Endothelial cell of umbilical vein (primary cell): ENCODE data around the gene IFI27L2. TPM values are rescaled to one million over a fixed set of nuclear protein-coding genes. Genes with fewer than 3 reads are reported as not detected.

Experiments
- BruUV-seq: library from RNA; stranded (reverse); fragments of 400-500 nt; replicated peaks from 2 replicates; lab custom pipeline; 2021; lab: Mats Ljungman, UMichigan
- CTCF ChIA-PET: fragments of 300-600, 350-600 bp; sonication (Branson Sonifier 250); formaldehyde crosslinking; loops from one replicate; lab custom pipeline; 2021; ENCODE audit warnings: antibody characterized with exemption, inconsistent platforms; lab: Charles Lee
- POLR2A ChIA-PET: fragments of 300-600, 350-600 bp; sonication (Branson Sonifier 250); formaldehyde crosslinking; loops from one replicate; lab custom pipeline; 2021; ENCODE audit warnings: antibody characterized with exemption, inconsistent platforms; lab: Charles Lee
- DNase-seq: peaks from one replicate; pipeline ENCODE4 v3.0.0-alpha.2; 2011; ENCODE audit warnings: low read depth, low spot score
- FAIRE-seq: peaks from 2 replicates; lab custom pipeline; 2011; peaks lifted over from hg19 to GRCh38; lab: Jason Lieb, UNC
- H2AFZ ChIP-seq: 2 replicates; pipeline ENCODE4 v1.6.0; 2012; ENCODE audit warnings: low read depth, low read length, control low read depth, inconsistent platforms
- H3K27ac ChIP-seq: 2 replicates; pipeline ENCODE4 v1.5.1; 2011; ENCODE audit warnings: low read depth, mild to moderate bottlenecking, control low read depth, low read length, moderate library complexity; ENCODE audit not compliant: insufficient read depth
- H3K27me3 ChIP-seq, 2 experiments: 2 replicates each; pipeline versions ENCODE4 v1.6.0 to v1.6.1; 2011; ENCODE audit warnings: low read length in 2 of 2, mixed read lengths in 1 of 2; ENCODE audit not compliant: control insufficient read depth in 2 of 2, insufficient read depth in 2 of 2
- H3K36me3 ChIP-seq, 2 experiments: 2 replicates in 1 of 2; 3 replicates in 1 of 2; pipeline ENCODE4 v1.5.1; 2011; ENCODE audit warnings: low read length in 2 of 2, mild to moderate bottlenecking in 1 of 2, moderate library complexity in 1 of 2; ENCODE audit not compliant: control insufficient read depth in 2 of 2, insufficient read depth in 2 of 2; ENCODE audit errors: extremely low read depth in 1 of 2
- H3K4me1 ChIP-seq: 3 replicates; pipeline ENCODE4 v1.5.1; 2011; ENCODE audit warnings: mild to moderate bottlenecking, low read length; ENCODE audit not compliant: control insufficient read depth, insufficient read depth; ENCODE audit errors: extremely low read depth
- H3K4me2 ChIP-seq: 2 replicates; pipeline ENCODE4 v1.6.1; 2011; ENCODE audit warnings: low read length, control low read depth, mixed read lengths; ENCODE audit not compliant: insufficient read depth
- H3K4me3 ChIP-seq, 3 experiments: fragments of 200-600 bp in 1 of 3; sonication (generic), shearing (Covaris generic) in 1 of 3; replicated peaks in 1 of 3; 2 replicates each; pipeline ENCODE4 v1.5.1; 2011 to 2016; ENCODE audit warnings: control low read depth in 3 of 3, low read length in 3 of 3, mild to moderate bottlenecking in 2 of 3, inconsistent platforms in 1 of 3, low read depth in 1 of 3, moderate library complexity in 1 of 3; ENCODE audit not compliant: insufficient read depth in 1 of 3
- H3K79me2 ChIP-seq: 2 replicates; pipeline ENCODE4 v1.6.0; 2012; ENCODE audit warnings: low read length, inconsistent platforms; ENCODE audit not compliant: control insufficient read depth, insufficient read depth
- H3K9ac ChIP-seq: replicated peaks from 2 replicates; pipeline ENCODE3; 2011; ENCODE audit warnings: low read length, control low read depth; ENCODE audit not compliant: insufficient read depth; ENCODE audit errors: extremely low read depth
- H3K9me1 ChIP-seq: replicated peaks from 3 replicates; pipeline ENCODE4 v1.6.0; 2011; ENCODE audit warnings: mild to moderate bottlenecking, low read length; ENCODE audit not compliant: control insufficient read depth, insufficient read depth; ENCODE audit errors: extremely low read depth
- H3K9me3 ChIP-seq: replicated peaks from 2 replicates; pipeline ENCODE4 v1.5.1; 2012; ENCODE audit warnings: low read length, inconsistent platforms; ENCODE audit not compliant: control insufficient read depth, insufficient read depth
- H4K20me1 ChIP-seq: replicated peaks from 2 replicates; pipeline ENCODE3; 2011; ENCODE audit warnings: mild to moderate bottlenecking, low read length; ENCODE audit not compliant: control insufficient read depth, insufficient read depth; ENCODE audit errors: extremely low read depth
- CTCF ChIP-seq, 2 donors: IDR thresholded peaks; 1 replicate in 1 of 2; 2 replicates in 1 of 2; pipeline ENCODE4 v1.5.1; 2011; ENCODE audit warnings: low read length in 2 of 2, mild to moderate bottlenecking in 2 of 2, moderate library complexity in 2 of 2, control low read depth in 1 of 2, inconsistent platforms in 1 of 2, low read depth in 1 of 2; ENCODE audit not compliant: insufficient read depth in 1 of 2; ENCODE audit errors: extremely low read depth in 1 of 2
- POLR2AphosphoS5 ChIP-seq: IDR thresholded peaks from 2 replicates; pipeline ENCODE4 v1.6.1; 2012; ENCODE audit warnings: low read depth, mild to moderate bottlenecking, control low read depth, low read length, moderate library complexity; ENCODE audit not compliant: insufficient read depth
- dilution Hi-C: fragments of 300-500 bp; cut with MboI; formaldehyde crosslinking; loops from one replicate; pipeline ENCODE4 v1.15.0; 2019; ENCODE audit warnings: low sequenced_read_pairs; ENCODE audit not compliant: extremely low pct_ligation_motif_present
- intact Hi-C: fragments of 100-400 bp; cut with micrococcal nuclease; formaldehyde crosslinking; loops from one replicate; pipeline ENCODE4 v1.10.0; 2022
- polyA plus RNA-seq, 4 experiments: library from polyadenylated mRNA; depleted of rRNA in 3 of 4; stranded (reverse) in 3 of 4; unstranded in 1 of 4; fragments of >200 nt; gene quantifications; 2 replicates each; pipeline versions ENCODE4 v1.2.1 to v1.2.3, GENCODE V29; 2011 to 2012; ENCODE audit warnings: missing spikeins in 1 of 4
- total RNA-seq: library from RNA; stranded (reverse); gene quantifications from 2 replicates; pipeline ENCODE4 v1.2.3, GENCODE V29; 2021

IFI27L2 gene
- total and polyA plus RNA-seq, 2 donors (not counting 3 experiments of a cell fraction or from before 2014, with no cell fraction given) = 28.7 to 82.9 TPM

GRCh38 chr14:94136575-94137331 is 7.3 kb upstream of the IFI27L2 start:
- H3K27me3 ChIP-seq = peaks cover 3 to 11% of the 10 kb centered on the region in 2 experiments
- DNase-seq (peak; percentile 80), FAIRE-seq (peak; percentile 91)
- H3K79me2 ChIP-seq = no peaks in the 10 kb centered on the region
- intact Hi-C loops = loop anchor here (1.0 to 10.0 kb wide), 8 partner anchors 44 to 482 kb away; partner anchors contain the start of genes DDX24 and IFI27L1
- no peak overlapping the region for H2AFZ ChIP-seq
- no peaks in the 10 kb centered on the region for H3K36me3 ChIP-seq
- dilution Hi-C loops = no loop called here
- no peak overlapping the region for H3K4me2 ChIP-seq
- H4K20me1 ChIP-seq = no peaks in the 10 kb centered on the region
- no TSS peak for BruUV-seq
- TF ChIP-seq POLR2AphosphoS5 = no peak
- peak; percentile 95 to 96 for TF ChIP-seq CTCF (IDR thresholded peaks at IDR 0.05; ENCODE audit: extremely low read depth in 1 of 2, insufficient read depth in 1 of 2, low read depth in 1 of 2, low read length in 2 of 2)
- no peak overlapping the region for H3K9ac ChIP-seq
- H3K9me1 ChIP-seq = no peaks in the 10 kb centered on the region
- ChIA-PET CTCF (interaction anchor here (0.6 to 4.1 kb wide), 54 partner anchors 8 to 582 kb away, joined by 3 to 347 read pairs (median 6); partner anchors contain the start of genes DDX24, IFI27L1, IFI27L2 and OTUB2), POLR2A (no interaction called here)
- no peaks in the 10 kb centered on the region for H3K9me3 ChIP-seq
- H3K27ac ChIP-seq = no peak overlapping the region
- no peaks in the 10 kb centered on the region for H3K4me1 ChIP-seq
- no peak overlapping the region for H3K4me3 ChIP-seq

GRCh38 chr14:94135476-94135875 is 6.1 kb upstream of the IFI27L2 start:
- dilution Hi-C loops = no loop called here
- FAIRE-seq = no peak
- Histone ChIP-seq H3K27ac (no peak overlapping the region), H3K4me1 (peaks cover under 1% of the 10 kb centered on the region), H3K4me3 (no peak overlapping the region), H3K27me3 (peaks cover 3 to 11% of the 10 kb centered on the region in 2 experiments), H3K9ac (no peak overlapping the region), H3K9me1 (no peaks in the 10 kb centered on the region), H3K79me2 (no peaks in the 10 kb centered on the region), H3K4me2 (no peak overlapping the region), H3K36me3 (no peaks in the 10 kb centered on the region), H3K9me3 (no peaks in the 10 kb centered on the region), H2AFZ (no peak overlapping the region), H4K20me1 (no peaks in the 10 kb centered on the region)
- DNase-seq = no peak
- POLR2A ChIA-PET = no interaction called here
- no TSS peak for BruUV-seq
- CTCF ChIA-PET = no interaction called here
- intact Hi-C loops = loop anchor here (10.0 kb wide), 2 partner anchors 409 to 481 kb away; no protein-coding TSS in a partner anchor
- no peak for TF ChIP-seq CTCF (IDR thresholded peaks at IDR 0.05; ENCODE audit: extremely low read depth in 1 of 2, insufficient read depth in 1 of 2, low read depth in 1 of 2, low read length in 2 of 2)
